HepG2 (cell line): ENCODE data around the gene RAB3D. TPM values are rescaled to one million over a fixed set of nuclear protein-coding genes. Genes with fewer than 3 reads are reported as not detected.

ENCODE experiments used
- ARNT2 ChIP-seq: sonication (generic); formaldehyde crosslinking; IDR thresholded peaks from 2 replicates; pipeline ENCODE4 v1.8.0; 2022; ENCODE audit warnings: mild to moderate bottlenecking, low read depth, missing genetic modification reagents, moderate library complexity
- ATF7 ChIP-seq, 2 experiments: fragments of 450-650 bp in 1 of 2; sonication (generic) in 1 of 2; formaldehyde crosslinking in 1 of 2; IDR thresholded peaks; 2 replicates each; pipeline versions ENCODE4 v1.4.0 to v1.6.1; 2016 to 2020; ENCODE audit warnings: antibody characterized with exemption in 1 of 2, mild to moderate bottlenecking in 1 of 2, missing genetic modification reagents in 1 of 2
- CHD2 ChIP-seq: IDR thresholded peaks from 2 replicates; pipeline ENCODE4 v1.6.1; 2011; ENCODE audit warnings: low read depth, low read length, improper control_type of control experiment
- HDAC2 ChIP-seq: sonication (generic); formaldehyde crosslinking; IDR thresholded peaks from 2 replicates; pipeline ENCODE4 v1.4.0; 2020; ENCODE audit warnings: missing genetic modification reagents
- HDAC6 ChIP-seq: fragments of 200-600 bp; sonication (generic); IDR thresholded peaks from 2 replicates; pipeline ENCODE4 v1.7.0; 2017; ENCODE audit warnings: mild to moderate bottlenecking, antibody characterized with exemption, low read length, low read depth
- PHB2 ChIP-seq: fragments of 450-650 bp; IDR thresholded peaks from 2 replicates; pipeline ENCODE4 v1.6.1; 2018; ENCODE audit not compliant: partially characterized antibody
- PHF8 ChIP-seq: sonication (generic); formaldehyde crosslinking; IDR thresholded peaks from 2 replicates; pipeline ENCODE4 v1.5.0; 2020; ENCODE audit warnings: missing genetic modification reagents
- RXRB ChIP-seq: IDR thresholded peaks from 2 replicates; pipeline ENCODE4 v1.6.1; 2016; ENCODE audit warnings: borderline replicate concordance, missing genetic modification reagents, missing compliant biosample characterization
- SETDB1 ChIP-seq: sonication (generic); formaldehyde crosslinking; IDR thresholded peaks from 2 replicates; pipeline ENCODE4 v1.5.1; 2020; ENCODE audit warnings: missing genetic modification reagents, mild to moderate bottlenecking, borderline replicate concordance
- SP2 ChIP-seq: sonication (generic); formaldehyde crosslinking; IDR thresholded peaks from 2 replicates; pipeline ENCODE4 v1.5.1; 2020; ENCODE audit warnings: mild to moderate bottlenecking, missing genetic modification reagents
- SP5 ChIP-seq: IDR thresholded peaks from 2 replicates; pipeline ENCODE4 v1.6.1; 2016; ENCODE audit warnings: low read depth, borderline replicate concordance
- XBP1 ChIP-seq: sonication (generic); formaldehyde crosslinking; IDR thresholded peaks from 2 replicates; pipeline ENCODE4 v1.5.0; 2020; ENCODE audit warnings: missing genetic modification reagents
- ZC3H4 ChIP-seq: sonication (generic); formaldehyde crosslinking; IDR thresholded peaks from 2 replicates; pipeline ENCODE4 v1.4.0; 2020; ENCODE audit warnings: missing genetic modification reagents, borderline replicate concordance
- ZFP36L2 ChIP-seq: sonication (generic); formaldehyde crosslinking; IDR thresholded peaks from 2 replicates; pipeline ENCODE4 v1.4.0; 2020; ENCODE audit warnings: missing genetic modification reagents
- ZFP62 ChIP-seq: sonication (generic); formaldehyde crosslinking; IDR thresholded peaks from 2 replicates; pipeline ENCODE4 v1.4.0; 2020; ENCODE audit warnings: missing genetic modification reagents
- ZNF121 ChIP-seq: sonication (generic); formaldehyde crosslinking; IDR thresholded peaks from 2 replicates; pipeline ENCODE4 v1.5.0; 2020; ENCODE audit warnings: mild to moderate bottlenecking, missing genetic modification reagents
- ZNF350 ChIP-seq: sonication (generic); formaldehyde crosslinking; IDR thresholded peaks from 2 replicates; pipeline ENCODE4 v1.4.0; 2020; ENCODE audit warnings: mild to moderate bottlenecking, low read depth, missing genetic modification reagents, borderline replicate concordance
- ZNF432 ChIP-seq: sonication (generic); formaldehyde crosslinking; IDR thresholded peaks from 2 replicates; pipeline ENCODE4 v1.5.0; 2020; ENCODE audit warnings: missing genetic modification reagents, mild to moderate bottlenecking, borderline replicate concordance
- ZNF703 ChIP-seq: sonication (generic); formaldehyde crosslinking; IDR thresholded peaks from 2 replicates; pipeline ENCODE4 v1.5.1; 2020; ENCODE audit warnings: missing genetic modification reagents, mild to moderate bottlenecking, moderate library complexity, borderline replicate concordance
- ZNF713 ChIP-seq: sonication (generic); formaldehyde crosslinking; IDR thresholded peaks from 2 replicates; pipeline ENCODE4 v1.4.0; 2020; ENCODE audit warnings: mild to moderate bottlenecking, missing genetic modification reagents
- ZNF720 ChIP-seq: sonication (generic); formaldehyde crosslinking; IDR thresholded peaks from 2 replicates; pipeline ENCODE4 v1.4.0; 2020; ENCODE audit warnings: missing genetic modification reagents
- polyA plus RNA-seq, 8 experiments: library from polyadenylated mRNA; depleted of rRNA in 3 of 8; stranded (reverse) in 7 of 8; unstranded in 1 of 8; fragments of >200 nt; fragmentation: Illumina TruSeq in 4 of 8; extraction: Trizol in 4 of 8; gene quantifications; 2 replicates each; pipeline versions ENCODE4 v1.2.1 to v1.2.3, GENCODE V29; 2011 to 2016; ENCODE audit warnings: low read depth in 4 of 8, missing spikeins in 1 of 8, mixed read lengths in 1 of 8; ENCODE audit not compliant: insufficient read depth in 1 of 8
- total RNA-seq, 5 experiments: library from RNA; depleted of rRNA; stranded (reverse); fragments of >200 nt; fragmentation: Illumina TruSeq; extraction: Trizol; gene quantifications; 2 replicates each; pipeline ENCODE4 v1.2.3, GENCODE V29; 2016; ENCODE audit warnings: low read depth in 1 of 5
- TF ChIP-seq, protein P1 (sequence below): IDR thresholded peaks from 2 replicates; pipeline ENCODE4 v1.6.1; 2016; ENCODE audit warnings: missing biosample characterization, missing genetic modification reagents, low read depth
- TF ChIP-seq, protein P2 (sequence below): sonication (generic); formaldehyde crosslinking; conservative IDR thresholded peaks from 2 replicates; pipeline ENCODE4 v1.4.0; 2020; ENCODE audit warnings: missing genetic modification reagents
- TF ChIP-seq, protein P3 (sequence below): sonication (generic); formaldehyde crosslinking; IDR thresholded peaks from 2 replicates; pipeline ENCODE4 v1.5.0; 2020; ENCODE audit warnings: missing genetic modification reagents, mild to moderate bottlenecking, borderline replicate concordance
- TF ChIP-seq, protein P4 (sequence below): sonication (generic); formaldehyde crosslinking; IDR thresholded peaks from 2 replicates; pipeline ENCODE4 v1.4.0; 2020; ENCODE audit warnings: missing genetic modification reagents

RAB3D gene
- total and polyA plus RNA-seq, 2 of the 13 experiments (the other 11 are each of a cell fraction or from before 2014, with no cell fraction given), result 2.0 to 16.1 TPM

DNA sequence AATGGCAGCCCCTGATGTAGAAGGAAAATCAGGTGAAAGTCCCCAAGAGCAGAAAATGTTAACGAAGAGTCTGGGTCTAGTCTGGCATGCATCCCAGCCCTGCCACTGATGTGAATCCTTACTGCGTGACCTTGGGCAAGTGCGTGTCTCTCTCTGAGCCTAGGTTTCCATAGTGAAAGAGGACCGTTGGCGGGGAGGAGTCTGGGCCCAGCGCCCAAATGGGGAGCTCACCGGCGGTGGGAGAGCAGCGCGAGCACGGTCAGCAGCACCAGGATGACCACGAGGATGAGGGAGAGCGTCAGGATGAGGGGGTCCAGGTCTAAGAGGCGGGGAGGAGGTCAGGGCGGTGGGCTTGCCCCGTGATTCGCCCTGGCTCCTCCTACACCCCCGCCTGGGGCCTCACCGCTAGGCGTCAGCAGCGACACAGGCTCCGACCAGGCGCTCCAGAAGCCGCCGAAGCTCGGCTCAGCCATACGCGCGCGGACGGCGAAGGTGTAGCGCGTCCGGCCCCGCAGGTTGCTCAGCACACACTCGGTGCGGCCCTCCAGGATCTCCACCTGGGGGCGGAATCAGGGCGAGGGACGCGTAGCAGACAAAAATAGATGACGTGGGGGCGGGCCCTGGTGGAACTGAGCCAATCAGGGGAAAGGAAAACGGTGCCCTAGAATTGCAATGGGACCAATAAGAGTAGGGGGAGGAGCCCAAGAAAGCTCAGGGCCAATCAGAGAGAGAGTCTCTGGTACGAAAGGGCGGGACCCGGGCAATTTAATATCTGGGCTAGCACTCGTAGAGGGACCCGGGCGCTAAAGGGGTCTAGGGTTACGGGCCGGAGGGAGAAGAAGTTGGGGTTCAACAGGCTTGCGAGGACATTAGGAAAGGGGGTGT, 41.4 kb upstream of the RAB3D start (continued):
- TF ChIP-seq ZNF720 (CRISPR knock-in tag) (no peak), ZFP62 (no peak), ZC3H4 (CRISPR knock-in tag) (no peak), ZNF350 (CRISPR knock-in tag) (peak; percentile 79; the same call in 1 of the 2 replicates), ATF7 (IDR thresholded peaks at IDR 0.05) (no peak), ATF7 (CRISPR knock-in tag; IDR thresholded peaks at IDR 0.05) (peak; percentile 61; the same call in 1 of the 2 replicates), ZFP36L2 (CRISPR knock-in tag) (no peak), HDAC6 (no peak), ZNF703 (CRISPR knock-in tag) (no peak), XBP1 (no peak), PHB2 (no peak), CHD2 (no peak), SP2 (CRISPR knock-in tag) (peak; percentile 93), ZNF432 (no peak), SETDB1 (CRISPR knock-in tag) (no peak), SP5 (CRISPR knock-in tag) (peak; percentile 72; the same call in 1 of the 2 replicates), ZNF121 (CRISPR knock-in tag) (0 out of 2 replicates have a peak, but pooled peaks have one; percentile 8), ZNF713 (CRISPR knock-in tag) (no peak), PHF8 (peak; percentile 66), RXRB (CRISPR knock-in tag) (peak; percentile 59), HDAC2 (CRISPR knock-in tag) (peak; percentile 37), ARNT2 (no peak; the same call in 1 of the 2 replicates)
- TF ChIP-seq, protein P1, sequence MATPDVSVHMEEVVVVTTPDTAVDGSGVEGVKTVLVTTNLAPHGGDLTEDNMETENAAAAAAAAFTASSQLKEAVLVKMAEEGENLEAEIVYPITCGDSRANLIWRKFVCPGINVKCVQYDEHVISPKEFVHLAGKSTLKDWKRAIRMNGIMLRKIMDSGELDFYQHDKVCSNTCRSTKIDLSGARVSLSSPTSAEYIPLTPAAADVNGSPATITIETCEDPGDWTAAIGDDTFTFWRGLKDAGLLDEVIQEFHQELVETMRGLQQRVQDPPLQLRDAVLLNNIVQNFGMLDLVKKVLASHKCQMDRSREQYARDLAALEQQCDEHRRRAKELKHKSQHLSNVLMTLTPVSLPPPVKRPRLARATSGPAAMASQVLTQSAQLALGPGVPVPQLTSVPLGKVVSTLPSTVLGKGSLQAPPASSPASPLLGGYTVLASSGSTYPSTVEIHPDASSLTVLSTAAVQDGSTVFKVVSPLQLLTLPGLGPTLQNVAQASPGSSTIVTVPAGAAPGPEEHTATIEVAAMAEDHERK (CRISPR knock-in tag), result no peak
- TF ChIP-seq, protein P2, sequence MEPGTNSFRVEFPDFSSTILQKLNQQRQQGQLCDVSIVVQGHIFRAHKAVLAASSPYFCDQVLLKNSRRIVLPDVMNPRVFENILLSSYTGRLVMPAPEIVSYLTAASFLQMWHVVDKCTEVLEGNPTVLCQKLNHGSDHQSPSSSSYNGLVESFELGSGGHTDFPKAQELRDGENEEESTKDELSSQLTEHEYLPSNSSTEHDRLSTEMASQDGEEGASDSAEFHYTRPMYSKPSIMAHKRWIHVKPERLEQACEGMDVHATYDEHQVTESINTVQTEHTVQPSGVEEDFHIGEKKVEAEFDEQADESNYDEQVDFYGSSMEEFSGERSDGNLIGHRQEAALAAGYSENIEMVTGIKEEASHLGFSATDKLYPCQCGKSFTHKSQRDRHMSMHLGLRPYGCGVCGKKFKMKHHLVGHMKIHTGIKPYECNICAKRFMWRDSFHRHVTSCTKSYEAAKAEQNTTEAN (CRISPR knock-in tag), result no peak
- TF ChIP-seq, protein P3, sequence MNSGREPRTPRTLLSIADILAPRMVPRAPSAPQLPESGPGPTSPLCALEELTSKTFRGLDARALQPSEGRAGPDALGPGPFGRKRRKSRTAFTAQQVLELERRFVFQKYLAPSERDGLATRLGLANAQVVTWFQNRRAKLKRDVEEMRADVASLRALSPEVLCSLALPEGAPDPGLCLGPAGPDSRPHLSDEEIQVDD, result 0 out of 2 replicates have a peak, but pooled peaks have one; percentile 68
- TF ChIP-seq, protein P4, sequence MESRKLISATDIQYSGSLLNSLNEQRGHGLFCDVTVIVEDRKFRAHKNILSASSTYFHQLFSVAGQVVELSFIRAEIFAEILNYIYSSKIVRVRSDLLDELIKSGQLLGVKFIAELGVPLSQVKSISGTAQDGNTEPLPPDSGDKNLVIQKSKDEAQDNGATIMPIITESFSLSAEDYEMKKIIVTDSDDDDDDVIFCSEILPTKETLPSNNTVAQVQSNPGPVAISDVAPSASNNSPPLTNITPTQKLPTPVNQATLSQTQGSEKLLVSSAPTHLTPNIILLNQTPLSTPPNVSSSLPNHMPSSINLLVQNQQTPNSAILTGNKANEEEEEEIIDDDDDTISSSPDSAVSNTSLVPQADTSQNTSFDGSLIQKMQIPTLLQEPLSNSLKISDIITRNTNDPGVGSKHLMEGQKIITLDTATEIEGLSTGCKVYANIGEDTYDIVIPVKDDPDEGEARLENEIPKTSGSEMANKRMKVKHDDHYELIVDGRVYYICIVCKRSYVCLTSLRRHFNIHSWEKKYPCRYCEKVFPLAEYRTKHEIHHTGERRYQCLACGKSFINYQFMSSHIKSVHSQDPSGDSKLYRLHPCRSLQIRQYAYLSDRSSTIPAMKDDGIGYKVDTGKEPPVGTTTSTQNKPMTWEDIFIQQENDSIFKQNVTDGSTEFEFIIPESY, result peak; percentile 84; the same call in 1 of the 2 replicates
